Fibroblast of skin of left quadriceps (primary cell): ENCODE measurements around the gene TNFRSF8.
"Not testable (repeated sequence)": the region's sequence is repeated elsewhere in the genome, so short reads cannot be mapped to it uniquely, and the experiment has no call there.

Experiments
- DNase-seq, 2 experiments: peaks; one replicate each; pipeline ENCODE4 v3.0.0-alpha.2; 2013; ENCODE audit warnings: low read depth in 2 of 2

The TNFRSF8 gene

GRCh38 chr1:12063141-12064072 lies at the start of gene TNFRSF8:
TSS of gene TNFRSF8 (plus strand) at chr1:12063303. CDS start at chr1:12063599, 296 bp downstream.
- DNase-seq: no peak

GRCh38 chr1:12014141-12014991 lies 48.7 kb upstream of the TNFRSF8 start:
- DNase-seq: no peak

GRCh38 chr1:12015001-12015491 lies 48.1 kb upstream of the TNFRSF8 start:
- DNase-seq: no peak

GRCh38 chr1:12015499-12015898 lies 47.6 kb upstream of the TNFRSF8 start:
- DNase-seq: no peak

DNA sequence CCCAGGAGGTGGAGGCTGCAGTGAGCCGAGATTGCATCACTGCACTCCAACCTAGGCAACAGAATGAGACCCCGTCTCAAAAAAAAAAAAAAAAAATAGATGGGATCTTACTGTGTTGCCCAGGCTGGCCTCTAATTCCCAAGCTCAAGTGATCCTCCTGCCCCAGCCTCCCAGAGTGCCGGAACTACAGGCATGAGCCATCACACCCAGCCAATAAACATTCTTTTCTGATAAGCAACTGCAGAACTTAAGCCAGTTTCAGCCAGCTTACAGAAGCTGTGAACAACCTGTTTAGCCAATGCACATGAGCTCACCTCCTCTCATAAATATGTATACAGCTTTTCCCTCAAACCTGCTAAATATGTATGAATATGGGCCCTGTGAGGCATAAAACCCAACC lies 46.9 kb upstream of the TNFRSF8 start:
- DNase-seq: no peak

- no peak for DNase-seq
Measured at GRCh38 chr1:12019858-12020509, 43.1 kb upstream of the TNFRSF8 start.

GRCh38 chr1:12021616-12022015 lies 41.5 kb upstream of the TNFRSF8 start:
- no peak for DNase-seq

- DNase-seq: no peak
Measured at GRCh38 chr1:12022036-12022435, 41.1 kb upstream of the TNFRSF8 start.

DNA sequence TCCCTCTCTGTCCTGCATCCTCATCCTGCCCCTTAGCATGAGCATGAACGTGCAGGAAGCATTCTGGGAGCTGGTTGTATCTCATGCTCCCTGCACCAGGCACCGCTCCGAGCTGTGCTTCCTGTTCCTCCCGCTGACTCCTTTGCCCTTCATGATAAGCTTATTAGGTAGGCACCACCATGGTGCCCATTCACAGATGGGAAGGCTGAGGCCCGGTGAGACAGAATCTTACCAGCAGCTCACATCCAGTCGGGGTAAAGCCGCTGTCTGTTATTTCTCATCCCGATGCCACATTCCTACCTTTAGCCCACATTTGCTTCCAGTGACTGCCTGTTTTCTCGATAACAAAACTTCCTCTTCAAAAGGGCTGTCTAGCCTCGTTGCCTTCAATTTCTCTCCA lies 36.5 kb upstream of the TNFRSF8 start:
- no peak for DNase-seq

- DNase-seq: no peak
Measured at GRCh38 chr1:12028248-12028647, 34.9 kb upstream of the TNFRSF8 start.

DNA sequence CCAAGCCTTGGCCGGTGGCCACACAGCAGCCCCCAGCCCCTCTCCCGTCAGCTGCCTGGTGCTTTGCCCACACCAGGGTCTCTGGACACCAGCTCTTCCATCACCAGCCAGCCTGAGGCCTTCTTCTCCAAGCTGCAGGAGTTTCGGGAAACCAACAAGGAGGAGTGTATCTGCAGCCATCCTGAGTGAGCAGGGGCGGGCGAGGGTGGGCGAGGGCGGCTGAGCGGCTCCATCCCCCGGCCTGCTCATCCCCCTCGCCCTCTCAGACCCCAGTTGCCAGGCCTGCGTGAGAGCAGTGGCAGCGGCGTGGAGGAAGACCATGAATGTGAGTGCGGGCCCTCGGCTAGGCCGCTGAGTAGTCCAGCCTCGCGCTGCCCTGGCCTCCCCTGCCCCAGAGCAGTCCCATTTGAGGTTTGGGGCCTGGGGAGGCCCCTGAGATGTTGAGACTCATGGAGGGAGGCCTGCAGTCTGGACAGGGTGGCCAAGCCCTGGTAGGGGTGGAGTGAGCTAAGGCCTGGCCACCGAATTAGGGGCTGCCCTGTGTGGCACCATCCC lies 34.1 kb upstream of the TNFRSF8 start:
- no peak for DNase-seq

DNA sequence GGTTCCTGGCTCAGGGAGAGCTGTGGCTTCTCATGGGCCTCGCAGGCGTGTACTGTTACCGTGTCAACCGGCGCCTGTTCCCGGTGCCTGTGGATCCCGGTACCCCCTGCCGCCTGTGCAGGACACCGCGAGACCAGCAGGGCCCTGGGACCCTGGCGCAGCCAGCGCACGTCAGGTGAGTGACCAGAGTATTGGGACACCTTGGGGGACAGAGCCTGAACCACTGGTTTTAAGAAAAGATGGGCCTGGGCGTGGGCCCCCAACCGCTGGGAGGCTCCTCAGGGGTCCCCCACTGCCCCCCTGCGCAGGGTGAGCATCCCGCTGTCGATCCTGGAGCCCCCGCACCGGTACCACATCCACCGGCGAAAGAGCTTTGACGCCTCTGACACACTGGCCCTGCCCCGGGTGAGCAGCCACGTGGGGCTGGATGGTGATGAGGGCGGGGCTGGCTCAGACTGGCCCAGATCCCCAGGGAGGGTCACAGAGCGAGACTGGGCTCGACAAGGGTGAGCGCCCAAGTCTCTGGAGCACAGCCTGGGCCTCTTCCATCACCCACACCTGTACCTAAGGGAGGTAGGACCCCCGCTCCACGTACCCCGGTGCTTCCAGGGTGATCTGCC lies 33.3 kb upstream of the TNFRSF8 start:
- DNase-seq: no peak

GRCh38 chr1:12031039-12031980 lies 31.8 kb upstream of the TNFRSF8 start:
- DNase-seq: no peak

DNA sequence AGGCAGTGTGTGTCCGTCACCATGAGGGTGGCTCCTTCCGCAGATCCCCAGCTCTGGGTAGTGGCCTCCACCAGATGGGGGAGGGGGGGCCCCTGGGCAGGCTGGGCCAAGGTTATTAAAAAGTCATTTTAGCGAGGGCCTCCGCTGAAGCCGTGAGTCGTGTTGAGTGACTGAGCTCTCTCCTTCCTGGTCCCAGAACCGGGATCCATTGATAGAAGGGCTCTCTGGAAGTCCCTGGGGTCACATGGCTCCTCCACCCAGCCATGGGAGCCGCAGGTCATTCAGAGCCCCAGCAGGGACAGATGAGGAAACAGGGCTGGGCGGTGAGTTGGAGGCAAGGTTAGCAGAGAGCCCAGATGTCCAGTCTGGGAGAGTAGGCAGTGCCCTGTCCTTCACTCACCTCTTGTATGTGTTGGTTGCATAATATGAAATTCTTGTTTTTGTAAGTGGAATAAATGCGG lies 30.9 kb upstream of the TNFRSF8 start:
- no peak for DNase-seq

- not testable (repeated sequence) for DNase-seq
Measured at GRCh38 chr1:12033441-12033840, 29.7 kb upstream of the TNFRSF8 start.

DNA sequence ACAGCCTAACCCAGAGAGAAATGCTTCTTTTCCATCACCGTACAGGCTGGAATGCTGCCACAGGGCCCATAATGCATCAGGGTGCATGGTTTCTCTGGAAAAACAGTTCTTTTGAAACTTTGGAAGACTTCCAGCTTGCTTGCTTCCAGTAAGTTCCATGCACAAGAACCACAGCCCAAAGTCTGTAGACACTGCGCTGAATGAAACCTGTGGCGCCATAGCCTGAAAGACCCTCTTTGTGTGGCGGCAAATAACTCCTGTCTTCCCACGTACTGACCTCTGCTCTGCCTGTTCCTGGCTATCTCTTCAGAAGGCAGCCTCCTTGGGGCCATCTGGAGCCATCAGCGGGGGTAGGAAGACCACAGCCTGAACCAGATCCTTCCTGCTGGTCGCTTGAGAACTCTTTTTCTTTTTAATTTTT lies 28.7 kb upstream of the TNFRSF8 start:
- DNase-seq: no peak

- no peak for DNase-seq
Measured at GRCh38 chr1:12035312-12035711, 27.8 kb upstream of the TNFRSF8 start.

- no peak for DNase-seq
Measured at GRCh38 chr1:12037486-12038355, 25.4 kb upstream of the TNFRSF8 start.
